T-helper 9 cell (primary cell): ENCODE data around the gene AMPD1.

Experiments
- DNase-seq: peaks from one replicate; pipeline ENCODE4 v3.0.0-alpha.2; 2020

Gene AMPD1

GRCh38 chr1:114627107-114627506, 68.2 kb downstream of the AMPD1 start:
- DNase-seq, result no peak

- no peak for DNase-seq
Measured at GRCh38 chr1:114623364-114623763, 72.0 kb downstream of the AMPD1 start.
